Measurements from ENCODE around the gene ALDH3B1. TPM values are rescaled to one million over a fixed set of nuclear protein-coding genes. Genes with fewer than 3 reads are reported as not detected.

Gene ALDH3B1
- total RNA-seq, 1 experiment from 2014 or later, result not detected

DNA sequence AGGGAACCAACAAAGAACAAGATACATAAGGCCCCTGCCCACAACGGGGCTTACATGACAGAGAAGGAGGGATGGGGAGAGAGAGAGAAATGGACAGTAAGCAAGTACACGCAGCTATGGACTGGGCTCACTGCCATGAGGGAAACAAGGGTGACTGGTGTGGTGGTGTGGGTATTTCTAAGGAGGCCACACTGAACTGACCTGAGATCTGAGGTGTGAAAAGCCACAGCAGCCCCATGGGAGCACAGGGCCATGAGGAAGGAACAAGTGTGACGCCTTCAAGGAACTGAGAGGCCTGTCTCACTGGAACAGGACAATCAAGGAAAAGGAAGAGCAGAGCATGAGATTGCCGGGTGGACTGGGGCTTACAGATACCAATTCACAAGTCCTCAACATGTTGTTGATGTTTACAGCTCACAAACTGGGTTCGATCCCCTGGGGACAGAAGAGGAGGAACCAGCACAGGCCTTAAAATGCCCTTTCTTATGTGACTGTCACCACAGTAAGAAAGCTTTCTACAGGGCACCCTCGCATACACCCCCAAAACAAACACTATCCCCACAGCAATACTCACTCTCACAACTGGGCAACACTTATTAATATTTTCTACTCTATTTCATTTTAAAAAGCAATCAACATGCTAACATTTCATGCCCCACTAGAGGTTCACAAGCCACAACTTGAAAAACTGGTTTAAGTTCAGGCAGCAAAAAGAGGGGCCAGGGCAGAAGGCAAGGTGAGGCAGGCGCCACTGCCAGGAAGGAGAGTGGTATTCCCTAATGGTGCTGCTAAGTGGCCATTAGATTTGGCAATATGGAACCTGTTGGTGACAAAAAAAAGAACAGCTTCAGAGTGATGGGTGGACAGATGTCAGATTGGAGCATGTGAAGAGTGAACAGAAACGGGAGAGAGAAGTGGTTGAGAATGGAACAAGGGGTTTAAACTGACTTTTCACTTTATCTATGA lies 67.8 kb downstream of the ALDH3B1 start:
- H3K56ac ChIP-seq (ENCODE audit: insufficient read length, low read depth, low read length), result no peak overlapping the region
- no peaks in the 10 kb centered on the region for H4K20me1 ChIP-seq (ENCODE audit: control insufficient read depth, insufficient read depth, insufficient read length)
- no peak overlapping the region for H4K8ac ChIP-seq (replicated peaks; ENCODE audit: insufficient read length, low read depth, low read length)
- H3K79me1 ChIP-seq (ENCODE audit: insufficient read depth, low read depth, low read length, poor library complexity, severe bottlenecking), result peaks cover 3% of the 10 kb centered on the region
- H3K4ac ChIP-seq (ENCODE audit: low read depth, low read length), result no peak overlapping the region
- H2AK5ac ChIP-seq (ENCODE audit: insufficient read length, low read length), result no peak overlapping the region
- no peak overlapping the region for H2BK5ac ChIP-seq (ENCODE audit: insufficient read length, low read length)
- peaks cover 20 to 68% (median 55%) of the 10 kb centered on the region in 3 experiments for H3K36me3 Mint-ChIP-seq (ENCODE audit: insufficient read depth in 1 of 3, low read depth in 3 of 3)
- H3K27me3 ChIP-seq (ENCODE audit: insufficient read depth, low read length), result no peaks in the 10 kb centered on the region
- H2BK20ac ChIP-seq (ENCODE audit: low read depth, low read length, poor library complexity, severe bottlenecking), result no peak overlapping the region
- H3K9me3 Mint-ChIP-seq, result no peaks in the 10 kb centered on the region
- WGBS (ENCODE audit: extremely low coverage, insufficient read length, low lambda C conversion rate), result no CpG with 5 or more reads among the region's 8 CpGs
- H3K4me2 ChIP-seq (ENCODE audit: insufficient read depth, insufficient read length, low read length), result no peak overlapping the region
- H2BK15ac ChIP-seq (ENCODE audit: low read depth, low read length), result no peak overlapping the region
- no peak overlapping the region for H2BK120ac ChIP-seq (ENCODE audit: low read depth, low read length, poor library complexity, severe bottlenecking)
- peak overlapping the region in 2 of 3 experiments; percentile 43 to 59; a peak in 5 of 7 replicates for H3K27ac Mint-ChIP-seq
- no peaks in the 10 kb centered on the region for H3K27me3 Mint-ChIP-seq (ENCODE audit: low read depth)
- no peak overlapping the region for H4K5ac ChIP-seq (ENCODE audit: insufficient read length, low read depth, low read length)
- no peak overlapping the region for H3K14ac ChIP-seq (ENCODE audit: insufficient read depth, low read length)
- no peak overlapping the region for H3K9ac ChIP-seq (ENCODE audit: extremely low read depth, insufficient read length, low read length)
- no peak overlapping the region for H3T11ph ChIP-seq (ENCODE audit: low read length)
- H3K4me1 ChIP-seq (ENCODE audit: insufficient read depth, low read length), result no peaks in the 10 kb centered on the region
- TF ChIP-seq, protein P1, sequence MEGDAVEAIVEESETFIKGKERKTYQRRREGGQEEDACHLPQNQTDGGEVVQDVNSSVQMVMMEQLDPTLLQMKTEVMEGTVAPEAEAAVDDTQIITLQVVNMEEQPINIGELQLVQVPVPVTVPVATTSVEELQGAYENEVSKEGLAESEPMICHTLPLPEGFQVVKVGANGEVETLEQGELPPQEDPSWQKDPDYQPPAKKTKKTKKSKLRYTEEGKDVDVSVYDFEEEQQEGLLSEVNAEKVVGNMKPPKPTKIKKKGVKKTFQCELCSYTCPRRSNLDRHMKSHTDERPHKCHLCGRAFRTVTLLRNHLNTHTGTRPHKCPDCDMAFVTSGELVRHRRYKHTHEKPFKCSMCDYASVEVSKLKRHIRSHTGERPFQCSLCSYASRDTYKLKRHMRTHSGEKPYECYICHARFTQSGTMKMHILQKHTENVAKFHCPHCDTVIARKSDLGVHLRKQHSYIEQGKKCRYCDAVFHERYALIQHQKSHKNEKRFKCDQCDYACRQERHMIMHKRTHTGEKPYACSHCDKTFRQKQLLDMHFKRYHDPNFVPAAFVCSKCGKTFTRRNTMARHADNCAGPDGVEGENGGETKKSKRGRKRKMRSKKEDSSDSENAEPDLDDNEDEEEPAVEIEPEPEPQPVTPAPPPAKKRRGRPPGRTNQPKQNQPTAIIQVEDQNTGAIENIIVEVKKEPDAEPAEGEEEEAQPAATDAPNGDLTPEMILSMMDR (conservative IDR thresholded peaks at IDR 0.05), result no peak
- H3K23ac ChIP-seq (ENCODE audit: insufficient read length, low read depth, low read length), result no peak overlapping the region
- H3K23me2 ChIP-seq (ENCODE audit: insufficient read length, low read depth, low read length, poor library complexity, severe bottlenecking), result no peaks in the 10 kb centered on the region
- no peaks in the 10 kb centered on the region for H3K4me1 Mint-ChIP-seq
- no peak overlapping the region for H3K18ac ChIP-seq (ENCODE audit: insufficient read length, low read depth, low read length)
- no peak overlapping the region for H3K27ac ChIP-seq (ENCODE audit: insufficient read length, low read depth, low read length)
- no peak overlapping the region for H3K4me3 Mint-ChIP-seq
- no peak overlapping the region for H4K91ac ChIP-seq (ENCODE audit: insufficient read length, low read depth, low read length)
- no peak overlapping the region for H2BK12ac ChIP-seq (ENCODE audit: insufficient read length, low read depth, low read length)
- H2AFZ ChIP-seq (ENCODE audit: low read length), result no peak overlapping the region
- H3K9me3 ChIP-seq (ENCODE audit: control insufficient read depth, low read depth, low read length), result no peaks in the 10 kb centered on the region
- H3K79me2 ChIP-seq (ENCODE audit: insufficient read depth, low read length), result peaks cover 7% of the 10 kb centered on the region
- DNase-seq, result no peak

Small RNA genes within 50 kb of the gene (microRNA-seq; reads per million reads assigned to microRNA genes)
- gene MIR4691 (ENCODE audit: borderline microRNAs expressed), result not detected
- gene MIR6753 (ENCODE audit: borderline microRNAs expressed), result not detected
- 0.46 reads per million for gene MIR7113 (ENCODE audit: borderline microRNAs expressed)

Other genes starting within 250 kb of the ALDH3B1 start
- gene UNC93B1, start 6.2 kb upstream of the ALDH3B1 start, total RNA-seq (2021), result 21.7 and 23.3 TPM in 2 replicates
- gene NDUFS8, start 20.4 kb downstream of the ALDH3B1 start, total RNA-seq (2021), result 213 and 214 TPM in 2 replicates
- 24.4 and 27.1 TPM in 2 replicates for gene TCIRG1, start 28.7 kb downstream of the ALDH3B1 start, total RNA-seq (2021)
- 63.0 and 64.2 TPM in 2 replicates for gene CHKA, start 111.1 kb downstream of the ALDH3B1 start, total RNA-seq (2021)
- gene KMT5B, start 203.0 kb downstream of the ALDH3B1 start, total RNA-seq (2021), result 61.2 and 61.6 TPM in 2 replicates

All from H9 (cell line).